Mesenchymal stem cell (in vitro differentiated cells and primary cell): ENCODE results near the gene DSTN.

Experiments used
- DNase-seq: peaks from one replicate; pipeline ENCODE4 v3.0.0-alpha.2; 2013
- H2AFZ ChIP-seq: one replicate; pipeline ENCODE4 v1.6.1; 2013; ENCODE audit warnings: low read depth, mild to moderate bottlenecking, control low read depth, inconsistent platforms, low read length, moderate library complexity
- H2AK5ac ChIP-seq: 2 replicates; pipeline ENCODE4 v1.6.1; 2013; ENCODE audit warnings: low read length, moderate library complexity, mild to moderate bottlenecking, inconsistent platforms; ENCODE audit not compliant: severe bottlenecking
- H2BK120ac ChIP-seq: one replicate; pipeline ENCODE4 v1.6.1; 2013; ENCODE audit warnings: low read depth, mild to moderate bottlenecking, inconsistent platforms, low read length, moderate library complexity
- H2BK12ac ChIP-seq, 2 experiments: one replicate each; pipeline ENCODE4 v1.6.1; 2013; ENCODE audit warnings: inconsistent platforms in 2 of 2, low read length in 2 of 2, mild to moderate bottlenecking in 2 of 2, moderate library complexity in 2 of 2, control low read depth in 1 of 2
- H2BK15ac ChIP-seq: one replicate; pipeline ENCODE4 v1.6.1; 2013; ENCODE audit warnings: mild to moderate bottlenecking, low read depth, inconsistent platforms; ENCODE audit not compliant: poor library complexity, severe bottlenecking
- H2BK5ac ChIP-seq: 2 replicates; pipeline ENCODE4 v1.6.1; 2013; ENCODE audit warnings: low read depth, mild to moderate bottlenecking, low read length, control low read depth, inconsistent platforms; ENCODE audit not compliant: poor library complexity, severe bottlenecking
- H3K14ac ChIP-seq, 2 experiments: one replicate each; pipeline ENCODE4 v1.6.1; 2013; ENCODE audit warnings: inconsistent platforms in 2 of 2, low read length in 2 of 2, control low read depth in 1 of 2, mild to moderate bottlenecking in 1 of 2, moderate library complexity in 1 of 2
- H3K18ac ChIP-seq, 2 experiments: one replicate each; pipeline ENCODE4 v1.6.1; 2013; ENCODE audit warnings: inconsistent platforms in 2 of 2, low read length in 2 of 2, control low read depth in 1 of 2, low read depth in 1 of 2, mild to moderate bottlenecking in 1 of 2
- H3K23ac ChIP-seq, 2 experiments: one replicate each; pipeline ENCODE4 v1.6.1; 2013; ENCODE audit warnings: inconsistent platforms in 2 of 2, low read length in 2 of 2, mild to moderate bottlenecking in 2 of 2, moderate library complexity in 2 of 2, control low read depth in 1 of 2
- H3K27ac ChIP-seq: 2 replicates; pipeline ENCODE4 v1.5.1; 2013; ENCODE audit warnings: mild to moderate bottlenecking, moderate library complexity, low read length, control low read depth, inconsistent platforms; ENCODE audit not compliant: poor library complexity, severe bottlenecking
- H3K27me3 ChIP-seq, 2 experiments: 2 replicates each; pipeline versions ENCODE4 v1.6.1 to v1.7.0; 2013; ENCODE audit warnings: low read length in 2 of 2, mild to moderate bottlenecking in 2 of 2, moderate library complexity in 2 of 2, control low read depth in 1 of 2, inconsistent platforms in 1 of 2; ENCODE audit not compliant: control insufficient read depth in 1 of 2, insufficient read depth in 1 of 2
- H3K36me3 ChIP-seq, 2 experiments: 2 replicates each; pipeline versions ENCODE4 v1.6.1 to v1.7.0; 2013; ENCODE audit warnings: low read length in 2 of 2, control low read depth in 1 of 2, inconsistent platforms in 1 of 2, low read depth in 1 of 2, mild to moderate bottlenecking in 1 of 2; ENCODE audit not compliant: insufficient read depth in 2 of 2, control insufficient read depth in 1 of 2
- H3K4ac ChIP-seq, 2 experiments: one replicate each; pipeline ENCODE4 v1.6.1; 2013; ENCODE audit warnings: inconsistent platforms in 2 of 2, low read length in 2 of 2, mild to moderate bottlenecking in 2 of 2, moderate library complexity in 2 of 2, control low read depth in 1 of 2, low read depth in 1 of 2
- H3K4me1 ChIP-seq: 2 replicates; pipeline ENCODE4 v1.6.1; 2013; ENCODE audit warnings: low read depth, low read length, control low read depth; ENCODE audit not compliant: control insufficient read depth, insufficient read depth
- H3K4me2 ChIP-seq: 2 replicates; pipeline ENCODE4 v1.6.1; 2013; ENCODE audit warnings: low read length, mild to moderate bottlenecking, inconsistent platforms; ENCODE audit not compliant: poor library complexity, severe bottlenecking
- H3K4me3 ChIP-seq, 2 experiments: 2 replicates each; pipeline versions ENCODE4 v1.5.1 to v1.7.0; 2013; ENCODE audit warnings: low read length in 2 of 2, mild to moderate bottlenecking in 2 of 2, control low read depth in 1 of 2, low read depth in 1 of 2; ENCODE audit not compliant: insufficient read depth in 1 of 2
- H3K79me1 ChIP-seq: replicated peaks from 2 replicates; pipeline ENCODE4 v1.6.1; 2013; ENCODE audit warnings: mild to moderate bottlenecking, control low read depth, low read length, inconsistent platforms; ENCODE audit not compliant: poor library complexity, severe bottlenecking
- H3K9ac ChIP-seq: 2 replicates; pipeline ENCODE4 v1.7.0; 2013; ENCODE audit warnings: mild to moderate bottlenecking, low read length, moderate library complexity
- H3K9me3 ChIP-seq: 2 replicates; pipeline ENCODE4 v1.7.0; 2013; ENCODE audit warnings: mild to moderate bottlenecking, low read length; ENCODE audit not compliant: control insufficient read depth
- H4K8ac ChIP-seq: one replicate; pipeline ENCODE4 v1.6.1; 2013; ENCODE audit warnings: inconsistent platforms, mild to moderate bottlenecking, low read length, moderate library complexity
- H4K91ac ChIP-seq: one replicate; pipeline ENCODE4 v1.6.1; 2013; ENCODE audit warnings: mild to moderate bottlenecking, low read length, inconsistent platforms
- WGBS: methylation state at CpG from one replicate; pipeline ENCODE4 v1.1.7; 2013; ENCODE audit warnings: mixed read lengths; 5-methylcytosine and 5-hydroxymethylcytosine counted together

Gene DSTN

GRCh38 chr20:17621229-17621968, 51.5 kb downstream of the DSTN start:
- H2BK5ac ChIP-seq, result no peak overlapping the region
- no peak for DNase-seq
- no peak overlapping the region for H2BK12ac ChIP-seq
- no peak overlapping the region for H3K4me2 ChIP-seq
- no peak overlapping the region for H2BK120ac ChIP-seq
- H2AK5ac ChIP-seq, result no peak overlapping the region
- H4K8ac ChIP-seq, result no peak overlapping the region
- peaks cover 62% of the 10 kb centered on the region for H3K79me1 ChIP-seq
- H3K23ac ChIP-seq, result no peak overlapping the region
- no peaks in the 10 kb centered on the region for H3K9me3 ChIP-seq
- no peak overlapping the region for H3K14ac ChIP-seq
- no peak overlapping the region for H2AFZ ChIP-seq
- no peak overlapping the region for H4K91ac ChIP-seq
- H3K18ac ChIP-seq, result no peak overlapping the region
- H3K4me3 ChIP-seq, result no peak overlapping the region
- H3K36me3 ChIP-seq, result peaks cover 99% of the 10 kb centered on the region in 2 experiments
- H3K9ac ChIP-seq, result no peak overlapping the region
- 97% methylated on average over 23 of the region's 24 CpGs for WGBS
- no peaks in the 10 kb centered on the region for H3K27me3 ChIP-seq
- H2BK15ac ChIP-seq, result no peak overlapping the region
- H3K27ac ChIP-seq, result no peak overlapping the region
- peaks cover 17% of the 10 kb centered on the region for H3K4me1 ChIP-seq
- no peak overlapping the region for H3K4ac ChIP-seq

DNA sequence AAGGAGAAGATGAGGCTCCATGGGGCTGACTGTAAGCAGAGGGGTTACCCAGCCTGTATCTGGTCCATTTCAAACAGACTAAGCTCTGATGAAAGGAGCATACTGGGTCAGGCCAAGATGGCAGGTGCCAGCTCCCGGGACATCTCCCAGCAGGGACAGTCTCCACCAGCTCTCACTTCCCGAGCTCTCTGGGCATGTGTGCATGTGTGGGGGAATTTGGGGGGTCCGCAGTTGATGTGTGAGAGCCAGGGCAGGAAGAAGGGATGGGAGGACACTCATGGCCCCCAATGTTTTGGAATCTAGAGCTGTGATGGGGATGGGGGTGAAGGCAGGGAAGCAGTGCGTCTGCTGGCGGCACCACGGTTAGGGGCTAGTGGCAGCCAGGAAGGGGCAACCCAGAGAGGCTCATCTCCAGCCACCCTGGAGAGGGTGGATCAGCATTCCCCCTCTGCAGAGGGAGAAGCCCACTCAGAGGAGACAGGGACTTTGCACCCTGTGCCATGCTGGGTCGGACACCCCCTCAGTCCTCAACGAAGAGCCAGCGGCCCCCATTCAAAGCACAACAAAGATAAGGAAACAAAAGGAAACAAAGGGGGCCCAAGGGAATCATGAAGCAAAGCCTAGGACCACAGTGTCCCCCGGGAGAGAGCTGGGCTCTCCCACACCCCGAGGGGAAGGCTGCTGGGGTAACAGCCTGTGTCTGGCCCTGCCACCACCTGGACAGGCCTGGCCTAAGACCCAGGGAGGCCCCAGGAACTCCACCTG, 52.4 kb downstream of the DSTN start:
- H3K23ac ChIP-seq, result no peak overlapping the region
- H3K4ac ChIP-seq, result no peak overlapping the region
- H2BK5ac ChIP-seq, result no peak overlapping the region
- H4K91ac ChIP-seq, result no peak overlapping the region
- no peak for DNase-seq
- H4K8ac ChIP-seq, result no peak overlapping the region
- no peak overlapping the region for H2BK12ac ChIP-seq
- peaks cover 15% of the 10 kb centered on the region for H3K4me1 ChIP-seq
- H3K18ac ChIP-seq, result no peak overlapping the region
- H3K4me2 ChIP-seq, result no peak overlapping the region
- H2AFZ ChIP-seq, result no peak overlapping the region
- no peaks in the 10 kb centered on the region for H3K27me3 ChIP-seq
- H3K9ac ChIP-seq, result no peak overlapping the region
- peaks cover 65% of the 10 kb centered on the region for H3K79me1 ChIP-seq
- no peak overlapping the region for H2AK5ac ChIP-seq
- WGBS, result 97% methylated on average over 11 of the region's 11 CpGs
- H3K36me3 ChIP-seq, result peaks cover 99% of the 10 kb centered on the region in 2 experiments
- no peaks in the 10 kb centered on the region for H3K9me3 ChIP-seq
- no peak overlapping the region for H3K14ac ChIP-seq
- no peak overlapping the region for H3K27ac ChIP-seq
- H2BK120ac ChIP-seq, result no peak overlapping the region
- no peak overlapping the region for H3K4me3 ChIP-seq
- H2BK15ac ChIP-seq, result no peak overlapping the region

DNA sequence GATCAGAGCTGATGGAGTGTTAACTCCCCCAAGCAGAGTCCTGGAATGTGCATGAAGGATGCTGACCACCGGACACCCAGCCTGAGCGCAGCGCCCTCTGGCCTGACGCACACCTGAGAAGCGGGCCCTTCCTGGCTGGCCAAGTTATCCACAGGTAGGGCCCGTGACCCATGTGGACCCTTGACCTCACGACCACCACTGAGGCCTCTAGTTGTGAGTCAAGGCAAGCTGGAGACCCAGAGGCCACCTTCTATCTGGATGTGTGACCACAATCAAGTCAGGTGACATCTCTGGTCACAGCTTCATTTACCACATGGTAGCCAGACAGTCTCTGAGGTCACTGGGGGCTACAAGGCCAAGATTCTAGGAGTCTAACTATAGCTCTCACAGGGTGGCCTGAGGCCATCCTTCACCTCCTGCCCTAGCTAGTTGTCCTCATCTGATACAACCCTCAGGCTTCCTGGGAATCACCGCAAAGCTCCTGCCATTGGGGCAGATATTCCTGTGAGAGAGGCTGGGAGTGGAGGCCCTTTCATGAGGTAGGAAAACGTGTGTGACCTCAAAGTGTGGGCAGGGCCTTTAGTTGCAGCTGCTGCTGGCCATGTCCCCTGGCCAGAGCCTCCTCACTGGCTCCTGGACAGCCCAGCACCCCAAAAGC, 53.1 kb downstream of the DSTN start:
- no peak overlapping the region for H2BK5ac ChIP-seq
- no peak overlapping the region for H4K8ac ChIP-seq
- H2AK5ac ChIP-seq, result no peak overlapping the region
- no peak overlapping the region for H3K4me2 ChIP-seq
- no peak overlapping the region for H3K23ac ChIP-seq
- H3K9ac ChIP-seq, result no peak overlapping the region
- H3K79me1 ChIP-seq, result peaks cover 60% of the 10 kb centered on the region
- H3K27me3 ChIP-seq, result no peaks in the 10 kb centered on the region
- no peak overlapping the region for H3K18ac ChIP-seq
- H3K4me1 ChIP-seq, result peaks cover 10% of the 10 kb centered on the region
- no peak overlapping the region for H2BK15ac ChIP-seq
- H3K4ac ChIP-seq, result no peak overlapping the region
- no peak overlapping the region for H2BK120ac ChIP-seq
- H3K4me3 ChIP-seq, result no peak overlapping the region
- WGBS, result 94% methylated on average over 8 of the region's 9 CpGs
- H4K91ac ChIP-seq, result no peak overlapping the region
- no peak for DNase-seq
- H3K36me3 ChIP-seq, result peaks cover 98 to 99% of the 10 kb centered on the region in 2 experiments
- no peak overlapping the region for H3K14ac ChIP-seq
- H3K27ac ChIP-seq, result no peak overlapping the region
- H3K9me3 ChIP-seq, result no peaks in the 10 kb centered on the region
- no peak overlapping the region for H2BK12ac ChIP-seq
- no peak overlapping the region for H2AFZ ChIP-seq

DNA sequence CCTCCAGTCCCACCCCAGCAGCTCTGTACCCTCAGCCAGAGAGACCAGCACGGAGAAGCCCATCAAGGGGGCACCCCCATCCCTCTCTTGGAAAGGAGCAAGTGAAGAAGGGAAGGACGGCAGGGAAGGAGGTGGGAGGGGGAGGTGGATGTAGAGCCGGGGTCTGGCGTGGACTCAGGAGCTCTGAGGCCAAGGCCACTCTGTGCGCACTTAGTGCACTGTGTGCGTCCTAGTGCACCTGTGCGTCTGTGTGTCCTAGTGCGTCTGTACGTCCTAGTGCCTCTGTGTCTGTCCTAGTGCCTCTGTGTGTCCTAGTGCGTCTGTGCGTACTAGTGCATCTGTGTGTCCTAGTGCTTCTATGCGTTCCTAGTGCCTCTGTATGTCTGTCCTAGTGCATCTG, 54.2 kb downstream of the DSTN start:
- Histone ChIP-seq H3K9me3 (no peaks in the 10 kb centered on the region), H3K14ac (no peak overlapping the region), H4K91ac (no peak overlapping the region), H3K4me1 (peaks cover 6% of the 10 kb centered on the region), H4K8ac (no peak overlapping the region), H3K18ac (no peak overlapping the region), H3K27ac (no peak overlapping the region), H3K79me1 (peaks cover 62% of the 10 kb centered on the region), H2BK5ac (no peak overlapping the region), H3K4me3 (no peak overlapping the region), H2BK12ac (no peak overlapping the region), H2BK120ac (no peak overlapping the region), H3K4ac (no peak overlapping the region), H3K36me3 (peaks cover 98 to 99% of the 10 kb centered on the region in 2 experiments), H2BK15ac (no peak overlapping the region), H2AFZ (no peak overlapping the region), H3K9ac (no peak overlapping the region), H3K4me2 (no peak overlapping the region), H3K23ac (no peak overlapping the region), H3K27me3 (no peaks in the 10 kb centered on the region), H2AK5ac (no peak overlapping the region)
- no peak for DNase-seq
- 97% methylated on average over 12 of the region's 12 CpGs for WGBS
